ENCODE results near the gene RAB11FIP3. TPM values are rescaled to one million over a fixed set of nuclear protein-coding genes. Genes with fewer than 3 reads are reported as not detected.

The RAB11FIP3 gene
- total RNA-seq, 2 donors from 2014 or later = 19.9 to 43.8 TPM

- no peaks in the 10 kb centered on the region for H3K9me3 ChIP-seq
- H3K36me3 ChIP-seq = no peaks in the 10 kb centered on the region
- DNase-seq (ENCODE audit: low spot score) = no peak
- peaks cover 0 to 44% of the 10 kb centered on the region in 2 donors for H3K4me1 ChIP-seq
- TF ChIP-seq CTCF (IDR thresholded peaks at IDR 0.05) = no peak
- no peak overlapping the region for H3K4me3 ChIP-seq
- no peak overlapping the region for H3K27ac ChIP-seq
- no peaks in the 10 kb centered on the region for H3K27me3 ChIP-seq
Measured at GRCh38 chr16:531494-532125, 106.2 kb downstream of the RAB11FIP3 start.

- Histone ChIP-seq H3K27ac (no peak overlapping the region), H3K4me1 (peaks cover 0 to 35% of the 10 kb centered on the region in 2 donors), H3K27me3 (no peaks in the 10 kb centered on the region), H3K9me3 (no peaks in the 10 kb centered on the region), H3K36me3 (no peaks in the 10 kb centered on the region), H3K4me3 (no peak overlapping the region)
- no peak for TF ChIP-seq CTCF (IDR thresholded peaks at IDR 0.05)
- DNase-seq (ENCODE audit: low spot score) = no peak
Measured at GRCh38 chr16:533391-534123, 108.1 kb downstream of the RAB11FIP3 start.

DNA sequence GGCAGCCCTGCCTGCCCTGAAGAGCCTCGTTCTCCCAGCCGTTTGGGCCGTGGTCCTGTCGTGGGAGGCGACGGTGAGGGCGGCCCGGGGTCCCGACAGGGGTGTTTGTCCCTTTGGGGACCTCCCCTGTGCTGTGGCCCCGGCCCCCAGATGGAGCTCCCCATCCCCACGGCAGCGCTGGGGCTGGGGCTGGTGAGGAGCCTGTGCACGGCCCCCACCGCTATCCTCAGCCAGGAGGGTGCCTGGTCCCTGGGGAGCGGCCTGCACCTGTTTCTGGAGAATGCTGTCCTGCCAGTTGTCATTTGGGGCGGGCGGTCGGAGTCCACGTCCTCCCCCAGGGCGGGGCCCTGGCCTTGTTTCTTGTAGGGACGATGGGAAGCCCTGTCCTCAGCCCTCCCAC, 108.7 kb downstream of the RAB11FIP3 start:
- H3K4me1 ChIP-seq = peaks cover 0 to 29% of the 10 kb centered on the region in 2 donors

DNA sequence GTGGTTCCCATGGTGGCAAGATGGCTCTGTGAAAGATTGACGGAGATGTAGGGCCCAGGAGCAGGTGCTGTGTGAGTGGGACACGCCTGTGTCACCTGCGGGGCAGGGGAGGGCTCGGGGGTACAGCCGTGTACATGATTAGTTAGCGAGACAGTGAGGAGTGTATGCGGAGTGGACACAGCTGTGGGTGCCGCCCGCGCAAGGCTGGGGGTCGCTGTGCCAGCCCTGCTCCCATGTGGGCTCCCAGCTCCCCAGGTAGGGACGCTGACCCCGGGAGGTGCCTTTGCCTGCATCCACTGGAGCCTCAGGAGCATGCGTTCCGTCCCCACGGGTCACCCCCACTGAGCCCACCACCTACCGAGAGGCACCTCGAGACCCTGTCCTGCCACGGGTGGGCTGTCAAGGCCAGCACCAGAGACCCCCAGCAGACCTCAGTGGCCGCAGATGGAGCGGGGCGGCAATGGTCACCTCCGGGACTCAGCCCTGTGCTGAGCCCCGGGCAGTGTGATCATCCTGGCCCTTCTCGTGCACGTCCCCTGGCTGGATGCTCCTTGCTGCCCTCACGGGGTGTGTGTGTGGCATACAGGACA, 109.5 kb downstream of the RAB11FIP3 start:
- no peaks in the 10 kb centered on the region for H3K27me3 ChIP-seq
- H3K27ac ChIP-seq = no peak overlapping the region
- TF ChIP-seq CTCF (IDR thresholded peaks at IDR 0.05) = no peak
- no peak for DNase-seq (ENCODE audit: low spot score)
- H3K9me3 ChIP-seq = no peaks in the 10 kb centered on the region
- no peak overlapping the region for H3K4me3 ChIP-seq
- H3K4me1 ChIP-seq = peaks cover 0 to 21% of the 10 kb centered on the region in 2 donors
- no peaks in the 10 kb centered on the region for H3K36me3 ChIP-seq

More for the DNA sequence above, 108.7 kb downstream of the RAB11FIP3 start:
- H3K36me3 ChIP-seq = no peaks in the 10 kb centered on the region
- H3K27me3 ChIP-seq = no peaks in the 10 kb centered on the region
- no peak overlapping the region for H3K4me3 ChIP-seq
- no peak overlapping the region for H3K27ac ChIP-seq
- H3K9me3 ChIP-seq = no peaks in the 10 kb centered on the region
- DNase-seq (ENCODE audit: low spot score) = no peak
- no peak for TF ChIP-seq CTCF (IDR thresholded peaks at IDR 0.05)

GRCh38 chr16:535446-536405, 110.3 kb downstream of the RAB11FIP3 start:
- Histone ChIP-seq H3K36me3 (peaks cover 7% of the 10 kb centered on the region), H3K27me3 (no peaks in the 10 kb centered on the region), H3K4me3 (no peak overlapping the region), H3K27ac (no peak overlapping the region), H3K4me1 (peaks cover 0 to 13% of the 10 kb centered on the region in 2 donors), H3K9me3 (no peaks in the 10 kb centered on the region)
- no peak for TF ChIP-seq CTCF (IDR thresholded peaks at IDR 0.05)
- peak; percentile 63 for DNase-seq (ENCODE audit: low spot score)

All from right atrium auricular region (tissue), 2 donors.